Stomach smooth muscle (tissue), 2 donors: ENCODE results near the gene MDFIC.

ENCODE experiments used
- H3K27ac ChIP-seq: one replicate; pipeline ENCODE4 v1.7.0; 2013; ENCODE audit warnings: mild to moderate bottlenecking, low read length, inconsistent platforms
- H3K27me3 ChIP-seq, 2 donors: one replicate each; pipeline ENCODE4 v1.7.0; 2013; ENCODE audit warnings: low read length in 2 of 2; ENCODE audit not compliant: insufficient read depth in 2 of 2, control insufficient read depth in 1 of 2
- H3K36me3 ChIP-seq, 2 donors: one replicate each; pipeline ENCODE4 v1.7.0; 2013; ENCODE audit warnings: low read length in 2 of 2; ENCODE audit not compliant: control insufficient read depth in 2 of 2, insufficient read depth in 2 of 2
- H3K4me1 ChIP-seq: one replicate; pipeline ENCODE4 v1.7.0; 2013; ENCODE audit warnings: low read length; ENCODE audit not compliant: control insufficient read depth, insufficient read depth
- H3K4me3 ChIP-seq, 2 donors: one replicate each; pipeline ENCODE4 v1.7.0; 2013; ENCODE audit warnings: low read length in 2 of 2
- H3K9ac ChIP-seq, 2 donors: one replicate each; pipeline ENCODE4 v1.7.0; 2013; ENCODE audit warnings: low read length in 2 of 2, mild to moderate bottlenecking in 1 of 2
- H3K9me3 ChIP-seq, 2 donors: one replicate each; pipeline ENCODE4 v1.7.0; 2013; ENCODE audit warnings: low read length in 2 of 2; ENCODE audit not compliant: control insufficient read depth in 2 of 2
- donor health status: healthy.
- donor health status: Pancreatic carcinoma.

Gene MDFIC

GRCh38 chr7:114988755-114989375 is 67.0 kb downstream of the MDFIC start:
- H3K27ac ChIP-seq: no peak overlapping the region
- H3K36me3 ChIP-seq: no peaks in the 10 kb centered on the region
- no peak overlapping the region for H3K4me3 ChIP-seq
- peaks cover 2% of the 10 kb centered on the region for H3K4me1 ChIP-seq
- no peaks in the 10 kb centered on the region for H3K27me3 ChIP-seq
- no peaks in the 10 kb centered on the region for H3K9me3 ChIP-seq
- no peak overlapping the region for H3K9ac ChIP-seq

GRCh38 chr7:114989531-114989930 is 67.6 kb downstream of the MDFIC start:
- no peak overlapping the region for H3K4me3 ChIP-seq
- H3K9me3 ChIP-seq: no peaks in the 10 kb centered on the region
- H3K27me3 ChIP-seq: no peaks in the 10 kb centered on the region
- H3K27ac ChIP-seq: no peak overlapping the region
- H3K36me3 ChIP-seq: no peaks in the 10 kb centered on the region
- no peak overlapping the region for H3K9ac ChIP-seq
- H3K4me1 ChIP-seq: peaks cover 2% of the 10 kb centered on the region

GRCh38 chr7:114997487-114998404 is 75.9 kb downstream of the MDFIC start:
- Histone ChIP-seq H3K27me3 (no peaks in the 10 kb centered on the region), H3K36me3 (no peaks in the 10 kb centered on the region), H3K9me3 (no peaks in the 10 kb centered on the region), H3K9ac (no peak overlapping the region), H3K4me1 (no peaks in the 10 kb centered on the region), H3K4me3 (no peak overlapping the region), H3K27ac (no peak overlapping the region)

- H3K4me3 ChIP-seq: no peak overlapping the region
- no peak overlapping the region for H3K27ac ChIP-seq
- H3K4me1 ChIP-seq: peaks cover 10% of the 10 kb centered on the region
- no peaks in the 10 kb centered on the region for H3K36me3 ChIP-seq
- H3K27me3 ChIP-seq: no peaks in the 10 kb centered on the region
- no peak overlapping the region for H3K9ac ChIP-seq
- no peaks in the 10 kb centered on the region for H3K9me3 ChIP-seq
These were observed 82.2 kb downstream of the MDFIC start for GRCh38 chr7:115004121-115004520.

GRCh38 chr7:115005251-115005650 is 83.4 kb downstream of the MDFIC start:
- Histone ChIP-seq H3K9me3 (no peaks in the 10 kb centered on the region), H3K36me3 (no peaks in the 10 kb centered on the region), H3K9ac (no peak overlapping the region), H3K27me3 (no peaks in the 10 kb centered on the region), H3K4me1 (peaks cover 14% of the 10 kb centered on the region), H3K27ac (no peak overlapping the region), H3K4me3 (no peak overlapping the region)

- no peak overlapping the region for H3K27ac ChIP-seq
- no peaks in the 10 kb centered on the region for H3K9me3 ChIP-seq
These were observed 84.1 kb downstream of the MDFIC start for GRCh38 chr7:115005953-115006352.

GRCh38 chr7:115007751-115008150 is 85.9 kb downstream of the MDFIC start:
- no peak overlapping the region for H3K9ac ChIP-seq
- H3K4me3 ChIP-seq: no peak overlapping the region
- H3K4me1 ChIP-seq: peaks cover 14% of the 10 kb centered on the region
- H3K27me3 ChIP-seq: no peaks in the 10 kb centered on the region
- H3K36me3 ChIP-seq: no peaks in the 10 kb centered on the region
- peak overlapping the region; percentile 31 for H3K27ac ChIP-seq
- H3K9me3 ChIP-seq: no peaks in the 10 kb centered on the region

More at GRCh38 chr7:115005953-115006352, 84.1 kb downstream of the MDFIC start:
- Histone ChIP-seq H3K27me3 (no peaks in the 10 kb centered on the region), H3K9ac (no peak overlapping the region), H3K36me3 (no peaks in the 10 kb centered on the region), H3K4me1 (peaks cover 14% of the 10 kb centered on the region), H3K4me3 (no peak overlapping the region)

GRCh38 chr7:115008465-115009114 is 86.7 kb downstream of the MDFIC start:
- H3K27ac ChIP-seq: peak overlapping the region; percentile 31
- no peaks in the 10 kb centered on the region for H3K27me3 ChIP-seq

GRCh38 chr7:115009139-115009538 is 87.2 kb downstream of the MDFIC start:
- peak overlapping the region in 1 of 2 donors; percentile 19 for H3K9ac ChIP-seq
- no peak overlapping the region for H3K27ac ChIP-seq
- H3K27me3 ChIP-seq: no peaks in the 10 kb centered on the region
- H3K9me3 ChIP-seq: no peaks in the 10 kb centered on the region
- H3K4me1 ChIP-seq: peaks cover 14% of the 10 kb centered on the region
- peak overlapping the region; percentile 1 to 16 for H3K4me3 ChIP-seq
- H3K36me3 ChIP-seq: no peaks in the 10 kb centered on the region

More at GRCh38 chr7:115008465-115009114, 86.7 kb downstream of the MDFIC start:
- H3K36me3 ChIP-seq: no peaks in the 10 kb centered on the region
- no peaks in the 10 kb centered on the region for H3K9me3 ChIP-seq
- H3K9ac ChIP-seq: no peak overlapping the region
- H3K4me3 ChIP-seq: peak overlapping the region in 1 of 2 donors; percentile 24
- peaks cover 14% of the 10 kb centered on the region for H3K4me1 ChIP-seq

- Histone ChIP-seq H3K9ac (peak overlapping the region in 1 of 2 donors; percentile 19), H3K9me3 (no peaks in the 10 kb centered on the region), H3K4me1 (peaks cover 14% of the 10 kb centered on the region), H3K27me3 (no peaks in the 10 kb centered on the region), H3K36me3 (no peaks in the 10 kb centered on the region), H3K27ac (no peak overlapping the region), H3K4me3 (peak overlapping the region; percentile 1 to 16)
These were observed 88.0 kb downstream of the MDFIC start for GRCh38 chr7:115009736-115010440.
